ENCODE data around the gene GTPBP3. TPM values are rescaled to one million over a fixed set of nuclear protein-coding genes. Genes with fewer than 3 reads are reported as not detected.

The GTPBP3 gene
- total and polyA plus RNA-seq, 9 of the 15 experiments (the other 6 are each of a cell fraction or from before 2014, with no cell fraction given): 4.9 to 124 (median 22.6) TPM

DNA sequence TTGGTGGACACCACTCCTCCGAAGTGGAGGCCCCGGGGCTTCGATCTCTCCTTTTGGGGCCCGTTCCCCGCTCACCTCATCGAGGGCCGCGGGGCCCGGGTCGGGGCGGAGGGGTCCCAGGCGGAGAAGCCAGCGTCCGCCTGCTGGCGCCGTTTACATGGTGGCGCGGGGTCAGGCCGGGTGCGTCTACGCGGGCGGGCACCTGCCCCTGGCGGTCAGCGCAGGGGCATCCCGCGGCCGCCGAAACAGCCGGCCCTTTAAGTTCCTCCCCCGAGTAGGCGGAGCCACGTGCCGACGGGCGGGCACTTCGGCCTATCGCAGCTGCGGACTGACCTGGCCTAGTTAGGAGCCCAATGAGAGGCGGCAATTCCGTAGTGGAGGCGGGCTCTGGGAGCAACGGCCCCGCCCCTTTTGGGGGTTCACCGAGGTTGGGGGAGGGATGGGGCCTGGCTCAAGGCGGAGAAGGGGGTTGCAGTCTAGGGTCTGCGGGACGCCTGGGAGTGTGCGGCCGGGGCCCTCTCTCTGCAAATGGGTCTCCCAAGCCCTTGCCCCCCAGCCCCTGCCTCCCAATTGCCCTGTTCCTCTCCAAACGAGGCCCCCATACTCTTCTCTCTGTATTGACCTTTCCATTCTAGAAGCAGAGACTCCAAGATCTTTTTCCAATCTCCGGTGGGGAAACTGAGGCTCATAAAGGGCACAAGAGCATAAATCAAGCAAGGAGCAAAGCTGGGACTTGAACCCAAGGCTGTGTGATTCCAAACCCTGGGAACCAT lies 34.0 kb upstream of the GTPBP3 start, which contains the start of gene ABHD8 (continued):
- TF ChIP-seq E2F3 (CRISPR knock-in tag; IDR thresholded peaks at IDR 0.05): no peak
- no peak for TF ChIP-seq TFAM (CRISPR knock-in tag; conservative IDR thresholded peaks at IDR 0.05)
- TF ChIP-seq, protein P1, sequence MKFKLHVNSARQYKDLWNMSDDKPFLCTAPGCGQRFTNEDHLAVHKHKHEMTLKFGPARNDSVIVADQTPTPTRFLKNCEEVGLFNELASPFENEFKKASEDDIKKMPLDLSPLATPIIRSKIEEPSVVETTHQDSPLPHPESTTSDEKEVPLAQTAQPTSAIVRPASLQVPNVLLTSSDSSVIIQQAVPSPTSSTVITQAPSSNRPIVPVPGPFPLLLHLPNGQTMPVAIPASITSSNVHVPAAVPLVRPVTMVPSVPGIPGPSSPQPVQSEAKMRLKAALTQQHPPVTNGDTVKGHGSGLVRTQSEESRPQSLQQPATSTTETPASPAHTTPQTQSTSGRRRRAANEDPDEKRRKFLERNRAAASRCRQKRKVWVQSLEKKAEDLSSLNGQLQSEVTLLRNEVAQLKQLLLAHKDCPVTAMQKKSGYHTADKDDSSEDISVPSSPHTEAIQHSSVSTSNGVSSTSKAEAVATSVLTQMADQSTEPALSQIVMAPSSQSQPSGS (CRISPR knock-in tag; IDR thresholded peaks at IDR 0.05): no peak

DNA sequence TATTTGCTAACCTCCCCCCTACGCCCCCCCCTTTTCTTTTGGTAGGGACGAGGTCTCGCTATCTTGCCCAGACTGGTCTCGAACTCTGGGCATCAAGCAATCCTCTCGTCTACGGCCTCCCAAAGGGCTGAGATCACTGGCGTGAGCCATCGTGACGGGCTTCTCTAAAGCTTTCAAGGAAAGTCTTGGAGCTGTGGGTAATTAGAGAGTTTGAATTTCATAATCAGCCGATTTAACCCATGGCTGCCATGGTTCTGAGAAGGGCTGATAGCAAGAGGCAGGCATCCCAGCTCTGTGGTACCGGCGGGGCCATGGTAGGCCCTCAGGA lies 33.4 kb upstream of the GTPBP3 start:
- H2AFZ ChIP-seq (ENCODE audit: low read depth, low read length): peak overlapping the region; percentile 84
- WGBS (ENCODE audit: insufficient coverage, low coverage, missing lambda C conversion rate): 61% methylated on average over 12 of the region's 12 CpGs
- intact Hi-C loops (cut with micrococcal nuclease): no loop called here
- TF ChIP-seq, protein P2, sequence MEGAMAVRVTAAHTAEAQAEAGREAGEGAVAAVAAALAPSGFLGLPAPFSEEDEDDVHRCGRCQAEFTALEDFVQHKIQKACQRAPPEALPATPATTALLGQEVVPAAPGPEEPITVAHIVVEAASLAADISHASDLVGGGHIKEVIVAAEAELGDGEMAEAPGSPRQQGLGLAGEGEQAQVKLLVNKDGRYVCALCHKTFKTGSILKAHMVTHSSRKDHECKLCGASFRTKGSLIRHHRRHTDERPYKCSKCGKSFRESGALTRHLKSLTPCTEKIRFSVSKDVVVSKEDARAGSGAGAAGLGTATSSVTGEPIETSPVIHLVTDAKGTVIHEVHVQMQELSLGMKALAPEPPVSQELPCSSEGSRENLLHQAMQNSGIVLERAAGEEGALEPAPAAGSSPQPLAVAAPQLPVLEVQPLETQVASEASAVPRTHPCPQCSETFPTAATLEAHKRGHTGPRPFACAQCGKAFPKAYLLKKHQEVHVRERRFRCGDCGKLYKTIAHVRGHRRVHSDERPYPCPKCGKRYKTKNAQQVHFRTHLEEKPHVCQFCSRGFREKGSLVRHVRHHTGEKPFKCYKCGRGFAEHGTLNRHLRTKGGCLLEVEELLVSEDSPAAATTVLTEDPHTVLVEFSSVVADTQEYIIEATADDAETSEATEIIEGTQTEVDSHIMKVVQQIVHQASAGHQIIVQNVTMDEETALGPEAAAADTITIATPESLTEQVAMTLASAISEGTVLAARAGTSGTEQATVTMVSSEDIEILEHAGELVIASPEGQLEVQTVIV (CRISPR knock-in tag; IDR thresholded peaks at IDR 0.05; ENCODE audit: borderline replicate concordance): no peak
- TF ChIP-seq, protein P3, sequence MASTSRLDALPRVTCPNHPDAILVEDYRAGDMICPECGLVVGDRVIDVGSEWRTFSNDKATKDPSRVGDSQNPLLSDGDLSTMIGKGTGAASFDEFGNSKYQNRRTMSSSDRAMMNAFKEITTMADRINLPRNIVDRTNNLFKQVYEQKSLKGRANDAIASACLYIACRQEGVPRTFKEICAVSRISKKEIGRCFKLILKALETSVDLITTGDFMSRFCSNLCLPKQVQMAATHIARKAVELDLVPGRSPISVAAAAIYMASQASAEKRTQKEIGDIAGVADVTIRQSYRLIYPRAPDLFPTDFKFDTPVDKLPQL (IDR thresholded peaks at IDR 0.05; ENCODE audit: extremely low read depth, insufficient read length): no peak
- no peak for TF ChIP-seq TAF15 (IDR thresholded peaks at IDR 0.05; ENCODE audit: low read depth, low read length)
- no peak for TF ChIP-seq SMARCB1 (IDR thresholded peaks at IDR 0.05; ENCODE audit: insufficient read length, low read depth)
- TF ChIP-seq, protein P4, sequence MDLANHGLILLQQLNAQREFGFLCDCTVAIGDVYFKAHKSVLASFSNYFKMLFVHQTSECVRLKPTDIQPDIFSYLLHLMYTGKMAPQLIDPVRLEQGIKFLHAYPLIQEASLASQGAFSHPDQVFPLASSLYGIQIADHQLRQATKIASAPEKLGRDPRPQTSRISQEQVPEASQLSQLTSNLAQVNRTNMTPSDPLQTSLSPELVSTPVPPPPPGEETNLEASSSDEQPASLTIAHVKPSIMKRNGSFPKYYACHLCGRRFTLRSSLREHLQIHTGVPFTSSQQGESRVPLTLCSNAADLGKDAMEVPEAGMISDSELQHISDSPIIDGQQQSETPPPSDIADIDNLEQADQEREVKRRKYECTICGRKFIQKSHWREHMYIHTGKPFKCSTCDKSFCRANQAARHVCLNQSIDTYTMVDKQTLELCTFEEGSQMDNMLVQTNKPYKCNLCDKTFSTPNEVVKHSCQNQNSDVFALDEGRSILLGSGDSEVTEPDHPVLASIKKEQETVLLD (IDR thresholded peaks at IDR 0.05): no peak
- TF ChIP-seq ETS2 (tag; IDR thresholded peaks at IDR 0.05; ENCODE audit: borderline replicate concordance, poor library complexity, severe bottlenecking): no peak
- no peak for TF ChIP-seq PML (IDR thresholded peaks at IDR 0.05; ENCODE audit: low read length)
- no peak for TF ChIP-seq PHB (CRISPR knock-in tag; IDR thresholded peaks at IDR 0.05)

More for the DNA sequence above, 33.4 kb upstream of the GTPBP3 start:
- no TSS peak for BruUV-seq (replicated peaks)
- no peak for FAIRE-seq
- Histone ChIP-seq H3K4me2 (ENCODE audit: insufficient read depth, low read length) (peak overlapping the region; percentile 62), H3K27me3 (ENCODE audit: control insufficient read depth in 2 of 2, insufficient read depth in 2 of 2, low read length in 2 of 2) (no peaks in the 10 kb centered on the region), H3K27ac (ENCODE audit: extremely low read depth, low read depth, low read length) (peak overlapping the region; percentile 32), H3K4me1 (replicated peaks in 1 of 2; ENCODE audit: control insufficient read depth in 2 of 2, insufficient read depth in 2 of 2, low read length in 2 of 2) (peaks cover 26 to 64% of the 10 kb centered on the region in 2 experiments; a peak in 4 of 5 replicates), H3K4me3 (no peak overlapping the region), H3K36me3 (ENCODE audit: control insufficient read depth, insufficient read depth, low read length) (peaks cover 15% of the 10 kb centered on the region), H3K9me1 (ENCODE audit: control insufficient read depth, insufficient read depth, low read length) (no peaks in the 10 kb centered on the region), H3K9ac (ENCODE audit: insufficient read depth in 1 of 2, low read depth in 2 of 2, low read length in 2 of 2) (peak overlapping the region in 1 of 2 experiments; percentile 47; a peak in 2 of 4 replicates), H4K20me1 (replicated peaks; ENCODE audit: control insufficient read depth, insufficient read depth, low read length) (no peaks in the 10 kb centered on the region), H3K79me2 (ENCODE audit: control insufficient read depth, insufficient read depth, low read length) (peaks cover 31% of the 10 kb centered on the region), H3K9me3 (replicated peaks; ENCODE audit: control insufficient read depth, insufficient read depth, low read depth, low read length) (no peaks in the 10 kb centered on the region; the same call in 1 of the 2 replicates)
- in situ Hi-C loops (cut with MboI): no loop called here
- POLR2A ChIA-PET: interaction anchor here (0.6 to 1.6 kb wide), 6 partner anchors 9 to 273 kb away, joined by 3 to 5 read pairs (median 4); partner anchors contain the start of gene BABAM1
- ATAC-seq: no peak
- CTCF ChIA-PET (ENCODE audit: low intra/inter-chr PET ratio): interaction anchor here (0.6 to 1.1 kb wide), 2 partner anchors 11 to 87 kb away, joined by 3 to 6 read pairs; no protein-coding TSS in a partner anchor
- no peak for DNase-seq (ENCODE audit: extremely low read depth in 1 of 4, low spot score in 3 of 4)
